ENCODE results near the gene NUDT8.
"Not testable (repeated sequence)": the region's sequence is repeated elsewhere in the genome, so short reads cannot be mapped to it uniquely, and the experiment has no call there.

The NUDT8 gene, protein sequence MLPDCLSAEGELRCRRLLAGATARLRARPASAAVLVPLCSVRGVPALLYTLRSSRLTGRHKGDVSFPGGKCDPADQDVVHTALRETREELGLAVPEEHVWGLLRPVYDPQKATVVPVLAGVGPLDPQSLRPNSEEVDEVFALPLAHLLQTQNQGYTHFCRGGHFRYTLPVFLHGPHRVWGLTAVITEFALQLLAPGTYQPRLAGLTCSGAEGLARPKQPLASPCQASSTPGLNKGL

DNA sequence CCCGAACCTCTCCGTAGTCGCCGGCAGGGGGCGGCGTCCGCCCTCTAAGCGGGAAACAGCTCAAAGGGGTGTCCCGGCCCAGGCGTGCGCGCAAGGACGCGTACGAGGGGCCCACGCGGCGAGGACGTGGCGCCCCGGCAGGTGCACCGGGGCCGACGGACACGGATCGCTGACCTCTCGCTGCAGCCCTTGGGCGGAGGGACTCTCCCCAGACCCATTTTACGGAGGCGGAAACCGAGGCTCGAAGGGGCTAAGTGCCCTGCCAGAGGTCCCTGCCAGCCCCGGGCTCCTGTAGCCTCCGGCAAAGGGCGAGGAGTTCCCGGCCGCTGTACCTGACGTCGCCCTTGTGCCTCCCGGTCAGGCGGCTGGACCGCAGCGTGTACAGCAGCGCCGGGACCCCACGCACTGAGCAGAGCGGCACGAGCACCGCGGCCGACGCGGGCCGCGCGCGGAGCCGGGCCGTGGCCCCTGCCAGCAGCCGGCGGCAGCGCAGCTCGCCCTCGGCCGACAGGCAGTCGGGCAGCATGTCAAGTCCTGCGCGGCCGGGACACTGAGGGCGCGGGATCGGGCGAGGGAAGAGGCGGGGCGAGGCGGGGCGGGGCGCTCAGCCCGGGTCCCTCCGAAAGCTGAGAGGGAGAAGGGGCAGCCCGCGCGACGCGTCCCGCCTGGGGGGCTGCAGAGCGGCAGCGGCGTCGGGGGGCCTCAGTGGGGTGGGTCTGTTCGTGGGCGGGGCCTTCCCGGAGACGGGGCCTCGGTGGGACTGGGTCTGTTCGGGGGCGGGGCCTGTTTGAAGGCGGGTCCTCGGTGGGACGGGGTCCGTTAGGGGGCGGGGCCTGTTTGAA, at the start of gene NUDT8:
TSS of gene NUDT8 (minus strand) at position 552 of the 842 bp plus-strand sequence. CDS start at position 526, 26 bp downstream.
- DNase-seq, result no peak

DNA sequence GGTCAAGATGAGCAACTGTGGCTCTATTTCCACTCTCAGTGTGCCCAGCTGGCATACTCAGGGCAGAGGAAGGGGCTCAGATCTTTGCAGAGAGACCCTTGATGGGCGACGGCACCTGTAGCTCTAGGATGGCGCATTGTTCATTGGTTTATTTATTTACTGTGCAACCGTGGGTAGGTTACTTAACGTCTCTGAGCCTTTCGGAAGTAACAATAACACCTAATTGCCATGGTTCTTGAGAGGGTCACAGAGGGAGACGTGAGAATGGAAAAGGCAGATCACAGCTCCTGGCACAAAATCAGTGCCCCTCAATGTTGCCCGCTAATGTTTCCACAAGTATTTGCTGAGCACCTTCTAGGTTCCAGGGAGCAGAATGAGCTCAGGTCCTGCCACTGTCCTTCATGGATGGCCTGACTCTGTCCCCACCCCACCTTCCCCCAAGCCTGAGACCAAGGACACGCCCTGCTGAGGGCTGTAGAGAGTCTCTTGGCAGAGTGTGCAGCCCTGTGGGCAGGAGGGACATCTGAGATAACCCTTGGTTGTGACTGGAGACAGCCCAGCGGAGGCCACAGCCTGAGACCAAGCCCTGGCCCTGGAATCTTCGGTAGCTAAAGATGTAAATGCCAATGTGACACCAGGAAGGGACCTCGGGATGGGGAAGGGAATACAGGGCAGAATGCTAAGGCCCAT, 45.5 kb upstream of the NUDT8 start:
- no peak for DNase-seq

DNA sequence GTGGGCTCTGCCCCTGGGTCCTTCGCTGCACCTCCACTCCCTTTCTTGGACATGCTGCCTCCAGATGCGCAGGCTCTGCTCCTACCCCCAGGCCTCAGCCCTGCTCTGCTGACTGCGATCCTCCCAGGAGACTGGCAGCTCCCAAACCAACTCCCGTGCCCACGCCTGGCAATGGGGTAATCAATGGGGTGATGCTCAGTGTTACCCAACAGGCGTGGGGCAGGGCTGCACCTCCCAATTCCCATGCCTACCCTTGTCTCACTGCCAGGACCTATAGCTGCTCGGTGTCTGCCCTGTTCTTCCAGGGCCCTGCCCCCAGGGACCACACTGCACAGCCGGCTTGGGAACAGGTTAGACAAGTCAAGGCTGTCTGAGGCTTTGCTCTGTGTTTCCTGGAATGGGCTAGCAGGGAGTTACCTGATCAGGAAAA, 44.7 kb upstream of the NUDT8 start, which contains the start of gene ALDH3B2:
TSS of gene ALDH3B2 (minus strand) at position 182 of the 430 bp plus-strand sequence. CDS start 7,688 bp downstream, outside the sequence.
- DNase-seq, result no peak

DNA sequence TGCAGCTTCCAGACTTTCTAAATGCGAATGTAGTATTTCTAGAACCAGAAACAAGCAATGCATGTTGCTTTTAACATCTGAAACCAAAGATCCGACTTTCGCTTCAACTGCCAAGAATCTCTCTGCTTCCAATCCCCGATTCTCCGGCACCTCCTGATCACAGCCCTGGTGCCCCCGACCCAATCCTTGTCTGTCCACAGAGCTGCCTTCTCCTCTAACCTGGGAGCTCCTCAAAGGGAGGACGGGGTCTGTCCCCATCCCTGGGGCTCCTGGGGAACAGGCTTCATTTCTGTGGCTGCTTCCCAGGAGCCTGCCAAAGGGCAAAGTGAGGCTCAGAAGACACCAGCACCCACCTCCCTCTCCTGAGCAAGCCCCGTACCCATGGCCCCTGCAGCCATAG, 44.2 kb upstream of the NUDT8 start:
- DNase-seq, result no peak

DNA sequence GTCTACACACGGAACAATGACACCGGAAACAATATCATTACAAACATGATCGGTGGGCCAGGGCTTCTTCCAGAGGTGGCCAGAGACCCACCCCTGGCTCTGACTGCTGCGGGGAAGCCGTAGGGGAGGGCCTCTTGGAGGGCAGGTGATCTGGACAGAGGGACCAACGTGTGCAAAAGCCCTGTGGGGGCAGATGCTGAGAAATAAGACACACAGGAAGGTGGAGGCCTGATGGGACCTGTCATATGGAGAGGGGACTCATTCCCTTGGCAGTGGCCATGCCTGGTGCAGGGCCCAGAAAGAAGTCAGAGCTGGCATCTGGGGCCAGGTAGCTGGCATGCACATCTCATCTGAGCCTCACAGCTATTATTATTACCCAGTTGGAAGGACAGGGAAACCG, 43.6 kb upstream of the NUDT8 start:
- no peak for DNase-seq

DNA sequence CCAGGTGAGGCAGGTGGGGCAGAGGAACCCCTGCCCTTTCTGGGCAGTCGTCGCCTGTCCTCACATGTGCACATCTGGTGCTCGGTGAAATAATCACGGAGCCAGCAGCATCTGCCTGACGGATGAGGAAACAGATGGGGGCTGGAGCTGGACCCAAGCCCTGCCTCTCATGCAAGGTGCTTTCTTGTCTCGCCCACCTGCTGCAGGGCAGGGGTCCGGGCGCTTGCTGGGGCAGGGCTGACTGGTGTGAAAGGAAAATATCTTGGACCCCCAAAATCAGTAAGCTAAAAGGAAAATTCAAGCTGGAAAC, 41.4 kb upstream of the NUDT8 start:
- no peak for DNase-seq

DNA sequence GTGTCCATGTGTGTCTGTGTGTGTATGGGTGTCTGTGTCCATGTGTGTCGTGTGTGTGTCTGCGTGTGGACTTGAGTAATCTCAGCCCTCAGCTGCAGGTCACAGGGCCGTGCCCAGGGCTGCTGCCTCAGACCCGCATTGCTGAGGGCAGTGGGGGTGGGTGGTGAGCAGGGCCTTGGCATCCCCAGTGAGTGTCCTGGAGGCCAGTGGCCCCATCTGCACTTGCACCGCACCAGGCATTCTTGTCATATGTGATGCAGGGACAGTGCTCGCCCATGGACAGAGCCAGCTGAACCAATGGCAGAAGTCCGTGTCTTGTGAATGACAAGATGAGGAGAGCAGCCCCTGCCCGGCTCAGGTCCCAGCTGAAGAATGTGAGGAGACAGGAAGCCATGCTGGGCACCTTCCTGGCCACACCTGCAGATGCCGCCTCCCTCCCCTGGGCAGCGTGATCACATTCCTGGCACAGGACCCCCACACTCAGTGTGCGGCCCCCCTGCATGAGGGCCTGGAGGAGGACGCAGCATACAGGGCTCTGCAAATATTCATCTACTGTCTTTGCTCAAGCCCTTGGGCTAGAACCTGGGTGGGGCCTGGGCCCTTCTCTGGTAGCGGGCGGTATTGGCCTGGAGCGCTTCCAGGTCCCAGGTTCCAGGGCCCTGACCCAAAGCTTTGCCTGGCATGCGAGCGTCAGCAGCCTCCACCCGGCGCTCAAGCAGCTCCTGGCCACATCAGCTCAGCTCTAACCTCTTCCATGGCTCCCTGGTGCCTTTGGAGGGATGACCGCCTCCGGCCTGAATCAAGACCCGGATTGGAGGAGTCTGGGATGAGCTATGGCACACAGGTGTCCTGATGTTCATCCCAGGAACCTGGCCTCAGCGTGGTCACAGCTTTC, 40.8 kb upstream of the NUDT8 start:
- no peak for DNase-seq

DNA sequence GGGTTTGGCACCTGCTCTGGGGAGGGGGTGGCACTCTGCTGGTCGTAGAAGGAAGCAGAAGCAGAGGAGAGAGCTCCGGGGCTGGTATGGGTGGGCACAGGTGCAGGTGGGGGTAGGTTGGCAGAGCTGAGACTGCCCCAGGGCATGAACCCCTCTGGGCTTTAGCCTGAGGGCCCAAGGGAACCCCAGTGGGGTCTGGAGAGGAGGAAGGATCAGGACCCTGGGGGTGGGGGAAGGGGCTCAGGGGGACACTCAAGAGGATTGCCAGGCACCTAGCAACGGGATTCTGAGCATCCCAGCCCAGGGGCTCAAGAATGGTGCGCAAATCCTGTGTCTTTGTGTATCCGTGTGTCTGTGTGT, 38.4 kb upstream of the NUDT8 start:
- DNase-seq, result no peak

DNA sequence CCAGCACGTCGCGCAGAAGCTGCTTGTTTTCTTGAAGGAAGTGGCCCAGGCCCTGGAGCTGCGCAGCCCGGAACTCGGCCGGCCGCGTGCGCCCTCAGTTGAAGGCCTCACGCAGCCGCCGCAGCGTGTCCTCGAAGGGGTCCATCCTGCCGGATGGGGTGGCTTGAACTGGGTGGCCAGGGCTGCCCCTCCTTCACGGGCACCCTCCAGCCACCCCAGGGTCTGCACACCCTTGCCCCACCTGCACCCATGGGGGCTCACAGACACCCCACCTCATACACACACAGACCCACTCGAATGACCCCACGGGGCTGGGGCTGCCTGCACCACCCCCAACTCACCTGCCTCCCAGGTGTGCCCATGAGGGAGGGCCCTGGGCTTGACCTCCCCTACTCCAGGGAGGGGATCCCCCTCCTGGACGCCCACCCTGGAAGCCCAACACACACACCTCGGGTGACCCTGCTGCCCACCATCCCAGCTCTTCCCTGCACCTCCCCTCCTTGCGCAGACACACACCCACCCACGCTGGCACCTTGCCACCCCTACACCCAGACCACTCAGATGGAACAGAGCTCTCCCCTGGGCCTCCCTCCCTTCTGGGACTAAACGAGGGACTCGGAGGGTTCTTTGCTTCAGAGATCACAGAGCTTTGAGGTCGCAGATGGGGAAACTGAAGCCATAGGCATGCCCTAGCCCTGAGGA, 37.9 kb upstream of the NUDT8 start:
- no peak for DNase-seq

DNA sequence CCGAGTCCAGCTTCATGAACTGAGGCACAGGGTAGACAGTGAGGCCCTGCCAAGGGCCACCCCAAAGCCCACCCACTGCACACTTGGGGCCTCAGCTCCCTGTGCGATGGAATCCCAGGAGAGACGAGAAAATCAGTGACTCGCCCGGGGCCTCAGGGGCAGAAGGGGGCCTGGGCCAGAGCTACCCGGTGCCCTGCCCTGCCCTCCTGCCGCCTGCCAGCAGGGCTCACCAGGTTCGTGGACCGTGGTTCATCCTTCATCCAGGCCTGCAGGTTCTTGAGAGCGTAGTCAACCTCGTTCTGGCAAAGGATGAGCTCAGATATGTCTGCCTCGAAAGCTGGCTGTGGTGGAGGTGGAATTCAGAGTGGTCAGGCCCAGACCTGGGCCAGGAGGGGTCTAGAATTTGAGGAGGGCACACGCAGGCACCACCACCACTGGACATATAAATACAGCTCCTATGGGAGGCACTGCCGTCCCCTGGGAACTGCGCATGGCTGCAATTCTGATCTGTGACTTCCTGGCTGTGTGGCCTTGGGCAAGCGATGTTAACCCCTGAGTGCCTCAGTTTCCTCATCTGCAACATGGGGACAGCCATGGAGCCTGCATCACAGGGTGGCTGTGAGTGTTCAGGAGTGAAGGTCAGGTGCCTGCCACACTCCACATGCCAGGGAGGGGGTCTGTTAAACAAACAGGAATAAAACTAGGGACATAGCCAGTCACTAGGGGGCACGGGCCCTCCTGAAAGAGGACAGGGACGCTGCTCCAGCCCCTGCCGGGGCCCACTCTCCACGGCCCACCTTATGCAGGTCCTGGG, 37.1 kb upstream of the NUDT8 start:
- DNase-seq, result no peak

DNA sequence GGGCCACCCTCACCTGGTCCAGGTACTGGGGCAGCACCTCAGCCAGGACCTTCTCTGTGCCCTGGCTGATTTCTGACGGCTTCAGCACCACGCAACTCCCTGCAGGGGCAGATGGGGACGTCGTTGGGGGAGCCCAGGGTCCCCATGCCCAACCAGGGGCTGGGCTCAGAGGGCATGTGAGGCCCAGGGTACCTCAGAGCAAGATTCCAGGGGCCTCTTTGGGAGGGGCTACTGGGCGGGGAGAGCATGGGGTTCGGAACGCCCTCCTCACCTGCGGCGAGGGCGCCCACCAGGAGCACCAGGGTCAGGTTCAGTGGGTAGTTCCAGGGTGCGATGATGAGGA, 36.5 kb upstream of the NUDT8 start:
- no peak for DNase-seq

DNA sequence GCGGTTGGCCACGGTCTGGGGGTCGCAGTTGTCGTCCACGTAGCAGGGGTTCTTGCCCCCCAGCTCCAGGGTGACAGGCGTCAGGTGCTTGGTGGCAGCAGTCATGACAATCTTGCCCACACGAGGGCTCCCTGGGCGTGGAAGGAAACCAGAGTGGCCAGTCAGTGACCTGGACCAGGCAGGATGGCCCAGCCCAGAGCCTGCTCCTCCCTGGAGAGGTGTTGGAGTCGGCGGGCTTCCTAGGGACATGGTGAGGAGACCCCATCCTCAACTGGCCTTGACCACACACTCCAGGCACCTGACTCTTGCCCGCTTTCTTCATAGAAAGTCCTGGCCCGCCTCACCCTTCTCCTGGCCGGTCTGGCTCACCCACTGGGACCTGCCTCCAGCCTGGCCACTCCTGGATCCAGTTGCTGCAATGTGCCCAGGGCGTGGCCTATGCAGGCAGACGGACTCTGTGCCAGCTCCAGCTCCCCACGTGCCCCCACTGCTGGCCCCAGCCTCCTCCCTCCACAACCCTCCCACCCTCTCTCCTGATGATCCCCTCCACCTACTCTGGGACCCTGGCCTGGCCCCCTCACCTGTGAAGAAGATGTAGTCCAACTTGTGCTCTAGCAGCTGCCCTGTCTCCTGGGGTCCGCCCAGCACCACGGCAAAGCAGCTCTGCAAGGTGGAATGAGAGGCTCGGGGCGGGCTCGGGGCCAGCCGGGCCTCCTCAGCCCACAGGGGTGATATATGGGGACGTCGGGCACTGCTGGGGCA, 36.0 kb upstream of the NUDT8 start:
- DNase-seq, result no peak

DNA sequence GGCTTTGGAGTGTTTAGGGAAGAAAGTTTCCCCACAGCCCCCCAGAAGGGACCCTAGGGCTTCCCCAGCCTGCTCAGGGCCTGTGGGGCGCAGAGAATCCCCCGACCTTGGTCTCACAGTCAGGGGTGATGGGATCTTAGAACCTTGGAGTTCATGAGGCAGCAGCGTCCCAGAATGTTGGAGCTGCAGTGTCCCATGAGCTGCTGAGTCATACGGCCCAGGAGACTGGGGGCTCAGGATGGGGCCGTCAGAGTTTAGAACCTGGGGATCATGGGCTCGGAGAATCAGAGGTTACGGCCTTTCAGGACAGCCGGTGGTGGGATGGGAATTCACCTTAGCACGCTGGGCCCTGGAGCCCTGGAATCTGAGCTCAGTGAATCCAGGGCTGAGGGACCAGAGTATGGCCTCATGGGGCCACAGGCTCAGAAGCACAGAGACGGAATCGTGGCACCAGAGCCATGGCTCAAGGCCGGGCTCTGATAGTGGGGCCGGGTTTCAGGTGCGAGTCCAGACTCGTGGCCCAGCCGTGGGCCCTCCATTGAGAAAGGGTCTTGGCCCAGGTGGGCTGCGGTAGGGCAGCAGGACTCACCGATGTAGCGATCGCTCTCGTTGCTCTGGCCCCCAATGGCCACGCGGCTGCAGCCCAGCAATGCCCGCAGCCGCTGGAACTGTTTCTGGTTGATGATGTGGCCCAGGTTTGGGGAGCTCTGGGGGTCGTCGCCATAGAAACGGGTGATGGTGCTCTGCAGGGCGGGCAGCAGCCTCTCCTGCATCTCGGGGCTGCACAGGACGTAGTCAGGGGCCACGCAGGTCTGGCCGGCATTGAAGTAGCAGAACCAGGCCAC, 35.2 kb upstream of the NUDT8 start:
- no peak for DNase-seq

DNA sequence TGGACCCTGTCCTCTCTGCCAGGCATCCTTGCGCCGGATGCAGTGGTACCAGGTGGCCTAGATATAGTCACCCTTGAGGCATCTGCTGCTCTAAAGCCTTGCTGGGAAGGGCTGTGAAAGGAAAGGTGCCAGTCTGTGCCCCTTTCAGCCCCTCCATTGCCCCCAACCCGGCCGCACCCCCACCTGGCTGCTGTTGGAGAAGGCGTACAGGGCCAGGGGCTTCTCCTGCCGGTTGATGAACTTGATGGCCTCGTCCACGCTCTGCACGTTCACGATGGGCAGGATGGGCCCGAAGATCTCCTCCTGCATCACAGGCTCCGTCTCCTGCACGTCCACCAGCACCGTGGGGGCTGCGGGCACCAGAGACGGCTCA, 34.5 kb upstream of the NUDT8 start:
- DNase-seq, result no peak

DNA sequence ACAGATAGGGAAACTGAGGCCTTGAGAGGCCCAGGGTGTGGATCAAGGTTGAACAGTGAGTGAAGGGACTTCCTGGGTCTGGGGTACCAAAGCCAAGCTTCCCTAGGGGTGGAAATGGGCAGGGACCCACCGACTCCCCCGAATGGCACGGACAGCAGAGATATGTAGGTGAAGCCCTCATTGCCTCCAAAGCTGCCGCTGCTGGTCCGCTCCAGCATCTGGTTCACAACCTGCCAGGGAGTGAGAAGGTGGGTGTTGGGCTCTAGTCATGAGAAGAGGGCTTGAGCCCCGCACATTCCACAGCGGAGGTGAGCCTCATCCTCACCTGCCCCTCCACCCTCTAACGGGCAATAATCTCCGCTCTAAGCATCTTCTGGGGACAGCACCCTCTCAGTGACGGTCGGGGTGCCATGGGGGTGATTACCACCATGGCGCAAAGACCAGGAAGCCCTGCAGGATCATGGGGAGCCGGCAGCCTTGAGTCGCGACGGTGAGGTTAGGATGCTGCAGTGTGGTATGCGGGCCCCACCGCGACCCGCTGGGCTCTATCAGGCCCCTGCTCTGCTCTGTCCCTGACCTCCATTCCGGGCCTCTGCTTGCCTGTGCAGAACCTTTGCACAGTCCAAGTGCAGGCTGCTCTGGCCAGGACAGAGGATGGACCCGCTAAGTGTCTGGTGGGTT, 33.9 kb upstream of the NUDT8 start:
- no peak for DNase-seq

DNA sequence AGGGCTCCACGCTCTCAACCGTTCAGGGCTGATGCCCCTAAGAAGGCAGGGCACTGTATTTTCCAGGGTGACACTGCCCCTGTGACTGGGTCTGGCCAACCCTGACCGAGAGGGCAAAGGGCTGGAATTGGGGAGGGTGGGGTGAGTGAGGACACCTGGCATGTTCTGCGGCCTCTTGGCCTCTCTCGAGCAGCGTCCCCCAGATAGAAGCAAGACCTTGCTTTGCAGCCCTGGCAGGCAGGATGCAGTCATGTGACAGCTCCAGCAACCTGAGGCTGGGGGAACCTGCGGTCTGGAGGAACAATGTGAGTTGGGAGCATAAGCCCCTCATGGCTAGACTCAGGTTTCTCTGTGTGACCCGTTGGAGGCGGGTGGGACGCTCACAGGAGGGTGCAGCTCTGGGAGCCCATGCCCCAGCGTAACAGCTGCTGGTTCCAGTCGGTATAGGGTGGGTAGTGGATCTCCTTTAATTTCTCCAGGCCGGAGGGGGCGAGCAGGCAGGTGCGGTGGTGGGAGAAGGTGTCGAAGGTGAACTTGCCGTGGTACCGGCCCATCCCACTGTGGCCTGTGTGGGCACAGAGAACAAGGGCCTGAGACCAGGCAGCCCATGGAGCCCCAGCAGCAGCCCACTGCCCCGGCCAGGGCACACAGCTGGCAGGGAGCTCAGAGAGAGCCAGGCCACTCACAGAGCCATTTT, 33.2 kb upstream of the NUDT8 start:
- DNase-seq, result no peak

DNA sequence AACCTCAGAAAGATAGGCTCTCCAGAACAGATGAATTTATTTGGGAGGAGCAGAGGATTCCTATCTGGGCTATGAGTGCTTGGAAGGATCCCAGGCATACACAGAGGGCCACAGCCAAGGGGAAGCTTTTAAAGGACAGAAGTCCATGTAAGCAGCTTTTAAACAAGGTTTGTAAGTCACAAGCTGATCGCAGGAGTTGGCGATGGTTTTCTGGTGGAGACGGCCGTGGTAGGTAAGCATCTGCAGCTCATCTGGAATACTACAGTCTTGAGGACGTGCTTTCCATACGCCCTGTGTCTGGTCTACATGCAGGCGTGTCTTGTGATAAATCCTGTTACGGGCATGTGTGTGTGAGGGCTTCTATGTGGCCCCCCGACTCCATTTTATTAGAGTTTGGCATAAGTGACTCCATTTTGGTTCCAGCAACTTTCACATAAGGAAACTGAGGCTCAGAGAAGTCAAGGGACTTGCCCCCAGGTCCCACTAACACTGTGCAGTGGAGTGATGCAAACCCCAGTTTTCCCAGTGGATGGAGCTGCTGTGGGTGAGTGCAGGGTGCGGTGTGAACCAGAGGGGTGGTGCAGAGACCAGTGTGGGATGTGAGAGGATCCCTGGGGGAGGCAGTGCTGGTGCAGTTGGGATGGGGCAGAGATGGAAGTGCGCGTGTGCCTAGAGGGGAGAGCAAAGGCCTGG, 32.6 kb upstream of the NUDT8 start:
- no peak for DNase-seq

DNA sequence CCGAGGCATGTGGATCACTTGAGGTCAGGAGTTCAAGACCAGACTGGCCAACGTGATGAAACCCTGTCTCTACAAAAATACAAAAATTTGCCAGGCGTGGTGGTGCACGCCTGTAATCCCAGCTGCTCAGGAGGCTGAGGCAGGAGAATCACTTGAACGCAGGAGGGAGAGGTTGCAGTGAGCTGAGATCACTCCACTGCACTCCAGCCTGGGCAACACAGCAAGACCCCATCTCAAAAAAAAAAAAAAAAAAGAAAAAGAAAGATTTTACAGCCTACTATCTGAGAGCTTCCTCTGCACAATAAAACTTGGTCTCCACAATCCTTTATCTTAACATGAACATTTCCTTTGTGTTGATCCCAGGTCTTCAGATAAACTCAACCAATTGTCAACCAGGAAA, 31.0 kb upstream of the NUDT8 start:
- DNase-seq, result not testable (repeated sequence)

Data from COR-L47 (cell line).